HCT116 (cell line): ENCODE data around the gene TBC1D13.

Experiments used
- EZH2 ChIP-seq: fragments of 200-600 bp; sonication (generic); IDR thresholded peaks from 2 replicates; pipeline ENCODE4 v1.6.1; 2017; ENCODE audit warnings: antibody characterized with exemption, mixed run types
- EZH2phosphoT487 ChIP-seq: fragments of 200-600 bp; IDR thresholded peaks from 2 replicates; pipeline ENCODE4 v1.6.1; 2018; ENCODE audit warnings: antibody characterized with exemption, borderline replicate concordance
- MAX ChIP-seq: IDR thresholded peaks from 2 replicates; pipeline ENCODE4 v1.6.1; 2012
- SRF ChIP-seq: IDR thresholded peaks from 2 replicates; pipeline ENCODE4 v1.6.1; 2012; ENCODE audit warnings: low read depth
- TF ChIP-seq, protein P1 (sequence below), 3 experiments: fragments of 200-600 bp in 1 of 3; sonication (generic) in 1 of 3; IDR thresholded peaks in 2 of 3; conservative IDR thresholded peaks in 1 of 3; 2 replicates each; pipeline ENCODE4 v1.5.1; 2012 to 2017; ENCODE audit warnings: low read depth in 2 of 3, low read length in 2 of 3, antibody characterized with exemption in 1 of 3, borderline replicate concordance in 1 of 3, control low read depth in 1 of 3, mild to moderate bottlenecking in 1 of 3, mixed read lengths in 1 of 3, mixed run types in 1 of 3, moderate library complexity in 1 of 3; ENCODE audit not compliant: insufficient read depth in 1 of 3

DNA sequence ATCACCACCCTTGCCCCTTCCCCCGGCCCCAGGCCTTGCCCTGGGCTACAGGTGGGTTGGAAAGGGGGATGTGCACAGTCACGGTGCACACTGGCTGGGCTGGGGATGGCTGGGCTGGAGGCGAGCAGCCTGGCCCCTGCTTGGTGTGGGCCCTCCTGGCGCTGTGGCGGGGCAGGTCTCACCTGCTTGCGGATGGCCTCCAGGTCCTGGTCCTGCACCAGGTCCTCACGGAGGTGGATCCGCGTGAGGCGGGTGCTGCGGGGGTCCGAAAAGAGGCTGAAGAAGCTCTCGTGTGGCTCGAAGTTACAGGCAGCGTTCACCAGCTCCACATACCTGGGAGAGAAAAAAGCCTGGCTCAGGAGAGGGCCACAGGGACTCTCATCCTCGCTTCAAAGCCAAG lies 33.4 kb upstream of the TBC1D13 start:
- TF ChIP-seq MAX (no peak), SRF (no peak), EZH2phosphoT487 (no peak), EZH2 (no peak)
- TF ChIP-seq, protein P1, sequence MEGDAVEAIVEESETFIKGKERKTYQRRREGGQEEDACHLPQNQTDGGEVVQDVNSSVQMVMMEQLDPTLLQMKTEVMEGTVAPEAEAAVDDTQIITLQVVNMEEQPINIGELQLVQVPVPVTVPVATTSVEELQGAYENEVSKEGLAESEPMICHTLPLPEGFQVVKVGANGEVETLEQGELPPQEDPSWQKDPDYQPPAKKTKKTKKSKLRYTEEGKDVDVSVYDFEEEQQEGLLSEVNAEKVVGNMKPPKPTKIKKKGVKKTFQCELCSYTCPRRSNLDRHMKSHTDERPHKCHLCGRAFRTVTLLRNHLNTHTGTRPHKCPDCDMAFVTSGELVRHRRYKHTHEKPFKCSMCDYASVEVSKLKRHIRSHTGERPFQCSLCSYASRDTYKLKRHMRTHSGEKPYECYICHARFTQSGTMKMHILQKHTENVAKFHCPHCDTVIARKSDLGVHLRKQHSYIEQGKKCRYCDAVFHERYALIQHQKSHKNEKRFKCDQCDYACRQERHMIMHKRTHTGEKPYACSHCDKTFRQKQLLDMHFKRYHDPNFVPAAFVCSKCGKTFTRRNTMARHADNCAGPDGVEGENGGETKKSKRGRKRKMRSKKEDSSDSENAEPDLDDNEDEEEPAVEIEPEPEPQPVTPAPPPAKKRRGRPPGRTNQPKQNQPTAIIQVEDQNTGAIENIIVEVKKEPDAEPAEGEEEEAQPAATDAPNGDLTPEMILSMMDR (IDR thresholded peaks at IDR 0.05 in 2 of 3, conservative IDR thresholded peaks at IDR 0.05 in 1 of 3; ENCODE audit: borderline replicate concordance in 1 of 3, insufficient read depth in 1 of 3, low read depth in 2 of 3, low read length in 2 of 3): no peak
